Aorta (tissue), 5 donors: Measurements from ENCODE around the gene FCGBP. TPM values are rescaled to one million over a fixed set of nuclear protein-coding genes. Genes with fewer than 3 reads are reported as not detected.
"Not testable (repeated sequence)": the region's sequence is repeated elsewhere in the genome, so short reads cannot be mapped to it uniquely, and the experiment has no call there.

ENCODE experiments used
- ATAC-seq: fragments of 200-7000 bp; cut with Tn5 transposase; one replicate; pipeline ENCODE4 v1.9.1; 2022; ENCODE audit warnings: moderate library complexity; ENCODE audit not compliant: low FRiP score
- DNase-seq, 2 donors: peaks; one replicate each; pipeline ENCODE4 v3.0.0-alpha.2; 2020
- H3K27ac ChIP-seq, 2 donors: one replicate each; pipeline ENCODE4 v1.5.1; 2013; ENCODE audit warnings: low read length in 2 of 2, mild to moderate bottlenecking in 2 of 2, moderate library complexity in 2 of 2, control low read depth in 1 of 2, inconsistent platforms in 1 of 2, low read depth in 1 of 2
- H3K27me3 ChIP-seq, 2 donors: one replicate each; pipeline ENCODE4 v1.6.1; 2013; ENCODE audit warnings: control low read depth in 1 of 2, low read length in 1 of 2, mild to moderate bottlenecking in 1 of 2, moderate library complexity in 1 of 2; ENCODE audit not compliant: insufficient read depth in 2 of 2, control insufficient read depth in 1 of 2
- H3K36me3 ChIP-seq, 2 donors: one replicate each; pipeline ENCODE4 v1.6.1; 2013; ENCODE audit warnings: control low read depth in 1 of 2, low read length in 1 of 2, mild to moderate bottlenecking in 1 of 2; ENCODE audit not compliant: insufficient read depth in 2 of 2, control insufficient read depth in 1 of 2
- H3K4me1 ChIP-seq, 2 donors: one replicate each; pipeline ENCODE4 v1.6.1; 2013; ENCODE audit warnings: low read length in 2 of 2, control low read depth in 1 of 2, mild to moderate bottlenecking in 1 of 2, moderate library complexity in 1 of 2; ENCODE audit not compliant: insufficient read depth in 2 of 2, control insufficient read depth in 1 of 2
- H3K4me3 ChIP-seq, 2 donors: one replicate each; pipeline ENCODE4 v1.5.1; 2013; ENCODE audit warnings: low read length in 2 of 2, control low read depth in 1 of 2, mild to moderate bottlenecking in 1 of 2
- H3K9me3 ChIP-seq: one replicate; pipeline ENCODE4 v1.6.1; 2013; ENCODE audit warnings: mild to moderate bottlenecking, low read length; ENCODE audit not compliant: control insufficient read depth
- WGBS, 2 donors: extraction: QIAGEN DNeasy Blood & Tissue Kit; methylation state at CpG; one replicate each; pipeline ENCODE4 v1.1.7; 2013; 5-methylcytosine and 5-hydroxymethylcytosine counted together
- intact Hi-C, 2 donors: fragments of 100-400 bp; cut with DNase I; formaldehyde crosslinking; loops; one replicate each; pipeline versions ENCODE4 v1.14.2 to v1.15.0; 2022
- polyA plus RNA-seq, 2 donors: library from polyadenylated mRNA; stranded (reverse); fragments of 200-250 nt; gene quantifications; one replicate each; pipeline ENCODE4 v1.2.3, GENCODE V29; 2013
- total RNA-seq, 2 donors: library from RNA; stranded (reverse); fragmentation: NEBNext Ultra II Directional; extraction: Animal tissue kit (Norgen Biotek cat#: 25700); gene quantifications; one replicate each; pipeline ENCODE4 v1.2.1, GENCODE V29; 2021
- donor health status: healthy with polysubstance abuse.
- donor health status: Bipolar disorder and iron deficiency.
- donor health status: DM: no; HTN: no; CAD: no.
- donor health status: DM: no; HTN: no; CAD: no.
- donor health status: DM: yes; HTN: yes; CAD: no.

Gene FCGBP
- total and polyA plus RNA-seq, 4 donors: 1.4 to 790 (median 43.8) TPM

DNA sequence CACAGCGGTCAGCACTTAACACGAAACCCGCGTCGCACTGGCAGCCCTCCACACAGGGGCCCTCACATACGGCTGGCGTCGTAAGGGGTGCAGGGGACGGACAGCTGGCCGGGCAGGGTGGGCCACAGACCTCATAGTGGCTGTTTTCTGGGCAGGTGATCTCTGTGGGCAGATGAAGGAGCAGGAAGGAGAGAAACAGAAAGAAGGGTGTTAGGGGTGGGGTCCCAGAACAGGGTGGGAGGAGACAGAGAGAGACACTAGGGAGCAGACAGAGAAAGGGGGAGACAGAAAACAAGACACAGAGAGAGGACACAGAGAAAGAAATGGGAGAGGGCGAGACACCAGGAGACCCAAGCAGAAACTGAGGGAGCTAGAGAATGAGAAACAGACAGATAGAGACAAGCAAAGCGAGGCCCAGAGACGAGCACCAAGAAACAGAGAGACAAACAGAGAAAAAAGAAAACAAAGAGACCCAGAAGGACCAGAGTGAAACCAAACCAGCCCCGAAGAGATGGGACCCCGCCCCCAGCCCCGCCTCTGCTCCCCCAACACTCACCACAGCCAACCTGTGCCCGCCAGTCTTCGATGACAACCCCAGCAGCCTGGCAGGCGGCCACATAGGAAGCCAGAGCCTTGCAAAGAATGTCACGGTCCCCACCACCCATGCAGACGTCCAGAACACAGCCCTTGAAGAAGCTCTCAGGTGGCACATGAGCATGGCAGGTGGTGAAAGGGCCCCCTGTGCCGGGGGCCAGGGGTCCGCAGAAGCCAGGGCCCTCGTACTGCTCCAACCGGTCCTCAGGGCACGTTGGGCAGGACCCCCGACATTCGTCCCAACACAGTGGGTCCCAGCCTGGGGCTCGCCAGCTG is 40.8 kb downstream of the FCGBP start:
- not testable (repeated sequence) for H3K4me1 ChIP-seq, H3K4me3 ChIP-seq, H3K27me3 ChIP-seq, H3K36me3 ChIP-seq, H3K27ac ChIP-seq, H3K9me3 ChIP-seq
- ATAC-seq (peak; percentile 1), DNase-seq (peak; percentile 34 to 71)
- WGBS, 2 donors: 67% methylated on average over 23 to 27 of the region's 29 CpGs
- intact Hi-C loops: loop anchor here in 1 of 2 donors (2.0 kb wide), 1 partner anchor 15 kb away; no protein-coding TSS in a partner anchor

DNA sequence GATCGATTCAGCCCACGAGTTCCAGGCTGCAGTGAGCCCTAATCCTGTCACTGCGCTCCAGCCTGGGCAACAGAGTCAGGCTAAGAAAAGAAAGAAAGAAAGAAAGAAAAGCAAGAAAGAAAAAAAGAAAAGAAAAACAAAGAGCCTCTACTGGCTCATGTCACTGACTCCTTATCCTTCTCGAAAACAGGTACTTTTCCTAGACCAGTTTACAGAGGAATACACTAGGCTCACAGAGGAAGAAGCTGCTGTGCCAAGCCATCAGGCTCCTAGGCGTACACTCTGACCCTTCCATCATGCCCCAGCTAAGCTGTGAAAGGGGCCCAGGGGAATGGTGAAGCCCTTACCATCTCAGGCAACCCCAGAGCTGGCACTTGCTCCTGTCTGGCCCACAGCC is 41.9 kb downstream of the FCGBP start:
- intact Hi-C loops: loop anchor here in 1 of 2 donors (2.0 kb wide), 1 partner anchor 14 kb away; no protein-coding TSS in a partner anchor

DNA sequence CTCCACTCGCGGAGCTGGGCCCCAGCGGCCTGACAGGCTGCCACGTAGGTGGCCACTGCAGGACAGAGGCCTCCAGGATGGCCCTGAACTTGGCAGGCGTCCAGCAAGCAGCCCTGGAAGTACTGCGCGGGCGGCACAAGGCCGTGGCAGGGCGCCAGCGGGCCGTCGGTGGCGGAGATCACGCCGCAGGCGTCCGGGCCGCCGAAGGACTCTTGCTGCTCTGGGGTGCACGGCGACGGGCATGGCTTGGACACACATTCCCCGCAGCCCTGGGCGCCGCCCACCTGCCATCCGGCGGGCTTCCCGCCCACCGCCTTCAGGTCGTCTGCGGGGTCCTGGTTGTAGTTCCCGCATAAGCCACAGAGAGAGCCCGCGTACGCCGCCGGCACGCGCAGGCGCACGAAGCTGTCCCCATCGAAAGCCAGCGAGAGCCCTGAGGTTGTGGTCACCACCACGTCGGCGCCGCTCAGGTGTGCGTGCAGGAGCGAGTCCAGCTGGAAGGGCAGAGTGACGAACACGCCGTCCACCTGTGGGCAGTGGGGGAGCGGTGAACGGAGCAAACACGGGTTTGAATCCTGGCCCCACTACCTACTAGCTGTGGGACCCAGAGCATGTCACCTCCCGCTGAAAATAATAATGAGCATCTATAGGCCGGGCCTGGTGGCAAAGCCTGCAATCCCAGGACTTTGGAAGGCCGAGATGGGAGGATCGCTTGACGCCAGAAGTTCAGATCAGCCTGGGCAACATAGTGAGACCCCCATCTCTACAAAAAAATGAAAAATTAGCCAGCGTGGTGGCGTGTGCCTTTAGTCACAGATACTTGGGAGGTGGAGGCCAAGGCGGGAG is 42.6 kb downstream of the FCGBP start:
- not testable (repeated sequence) for H3K9me3 ChIP-seq, H3K36me3 ChIP-seq, H3K4me1 ChIP-seq, H3K27me3 ChIP-seq, H3K4me3 ChIP-seq, H3K27ac ChIP-seq
- ATAC-seq: peak; percentile 4
- 31 to 42% methylated on average over 53 to 64 of the region's 64 CpGs for WGBS, 2 donors
- intact Hi-C loops: loop anchor here in 1 of 2 donors (2.0 kb wide), 1 partner anchor 13 kb away; no protein-coding TSS in a partner anchor
- peak; percentile 48 to 83 for DNase-seq

More for the DNA sequence above, 41.9 kb downstream of the FCGBP start:
- H3K27me3 ChIP-seq, H3K4me3 ChIP-seq, H3K36me3 ChIP-seq, ATAC-seq, H3K4me1 ChIP-seq, H3K27ac ChIP-seq, H3K9me3 ChIP-seq: not testable (repeated sequence)
- DNase-seq: peak; percentile 6 to 17
- WGBS, 2 donors: 67 to 89% methylated on average over 5 of the region's 5 CpGs

DNA sequence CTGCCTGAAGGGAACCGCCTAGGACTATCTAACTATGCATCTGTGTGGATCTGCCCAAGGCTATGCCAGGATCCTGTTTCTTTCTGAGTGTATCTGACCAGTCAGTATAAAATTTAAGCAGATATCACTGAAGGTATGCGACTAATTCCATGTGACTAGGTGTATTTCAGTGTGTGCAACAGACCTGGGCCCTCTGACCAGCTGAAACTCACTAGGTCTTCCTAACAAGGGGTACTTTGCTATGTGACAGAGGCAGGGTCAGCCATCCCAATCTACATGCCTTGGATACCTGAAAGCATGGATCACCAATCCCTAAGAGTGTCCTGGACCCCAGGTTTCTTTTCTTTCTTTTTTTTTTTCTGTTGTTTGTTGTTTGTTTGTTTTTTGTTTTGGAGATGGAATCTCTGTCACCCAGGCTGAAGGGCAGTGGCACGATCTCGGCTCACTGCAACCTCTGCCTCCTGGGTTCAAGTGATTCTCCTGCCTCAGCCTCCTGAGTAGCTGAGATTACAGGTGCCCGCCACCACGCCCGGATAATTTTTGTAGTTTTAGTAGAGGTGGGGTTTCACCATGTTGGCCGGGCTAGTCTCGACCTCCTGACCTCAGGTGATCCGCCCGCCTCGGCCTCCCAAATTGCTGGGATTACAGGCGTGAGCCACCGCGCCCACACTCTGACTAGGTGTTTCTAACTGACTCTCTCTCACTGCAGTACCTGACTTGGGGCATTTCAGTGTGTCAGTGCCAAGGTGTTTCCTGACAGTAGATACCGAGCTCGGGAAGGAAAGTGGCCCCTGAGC is 43.5 kb downstream of the FCGBP start:
- intact Hi-C loops: no loop called here

DNA sequence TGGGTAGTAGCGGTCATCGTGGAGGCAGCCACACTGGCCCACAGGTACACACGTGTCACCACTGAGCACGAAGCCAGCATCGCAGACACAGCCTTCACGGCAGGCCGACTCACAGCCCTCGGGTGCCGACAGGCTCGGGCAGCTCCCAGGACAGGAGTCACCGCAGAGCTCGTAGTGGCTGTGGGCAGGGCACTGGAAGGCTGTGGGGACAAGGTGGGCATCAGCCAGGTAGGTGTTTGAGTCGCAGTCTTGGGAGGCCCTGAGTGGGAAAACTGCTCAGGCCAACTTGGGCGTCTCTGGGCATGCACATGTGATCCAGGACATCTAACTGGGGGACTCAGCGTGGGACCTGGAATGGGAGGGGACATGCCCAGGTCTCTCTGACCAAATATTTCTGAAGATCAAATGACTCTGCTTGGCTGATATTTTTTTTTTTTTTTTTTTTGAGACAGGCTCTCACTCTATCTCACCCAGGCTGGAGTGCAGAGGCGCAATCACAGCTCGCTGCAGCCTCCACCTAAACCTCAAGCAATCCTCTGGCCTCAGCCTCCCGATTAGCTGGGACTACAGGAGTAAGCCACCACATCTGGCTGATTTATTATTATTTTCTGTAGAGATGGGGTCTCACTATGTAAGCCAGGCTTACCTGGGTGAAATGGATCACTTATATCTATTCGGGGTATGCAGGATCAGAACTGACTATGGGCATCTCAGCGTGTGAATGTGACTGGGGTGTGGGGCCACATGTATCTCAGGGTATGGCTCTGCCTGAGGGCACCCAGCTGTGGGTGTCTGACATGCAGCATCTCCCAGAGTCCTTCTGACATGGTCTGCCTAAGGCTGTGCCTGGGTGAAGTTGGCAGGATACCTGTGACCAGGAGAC is 44.3 kb downstream of the FCGBP start:
- DNase-seq: peak; percentile 57 to 74
- ATAC-seq: peak; percentile 3

More for the DNA sequence above, 43.5 kb downstream of the FCGBP start:
- H3K4me3 ChIP-seq: no peak overlapping the region
- no peaks in the 10 kb centered on the region for H3K9me3 ChIP-seq
- WGBS, 2 donors: 80 to 81% methylated on average over 17 of the region's 17 CpGs
- H3K4me1 ChIP-seq: no peaks in the 10 kb centered on the region
- no peaks in the 10 kb centered on the region for H3K36me3 ChIP-seq
- H3K27ac ChIP-seq: no peak overlapping the region
- H3K27me3 ChIP-seq: no peaks in the 10 kb centered on the region
- ATAC-seq (no peak), DNase-seq (peak; percentile 45 to 77)

DNA sequence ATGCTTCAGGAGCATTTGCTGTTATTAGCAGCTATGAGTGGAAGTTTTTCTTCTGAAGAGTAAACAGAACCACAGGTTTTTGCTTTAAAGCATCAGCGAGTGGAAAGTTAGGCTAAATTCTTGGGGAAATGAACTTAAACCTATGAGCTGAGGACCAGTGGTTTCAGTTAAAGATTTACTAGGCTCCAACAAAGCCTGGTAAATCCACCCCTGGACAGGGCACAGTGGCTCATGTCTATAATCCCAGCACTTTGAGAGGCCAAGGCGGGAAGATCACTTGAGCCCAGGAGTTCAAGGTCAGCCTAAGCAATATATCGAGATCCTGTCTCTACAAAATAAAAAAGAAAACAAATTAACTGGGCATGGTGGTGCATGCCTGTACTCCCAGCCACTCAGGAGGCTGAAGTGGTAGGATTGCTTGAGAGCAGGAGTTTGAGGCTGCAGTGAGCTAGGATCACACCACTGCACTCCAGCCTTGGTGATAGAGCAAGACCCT is 46.9 kb downstream of the FCGBP start:
- WGBS, 2 donors: 5 to 47% methylated on average over 2 to 3 of the region's 3 CpGs

More for the DNA sequence above, 44.3 kb downstream of the FCGBP start:
- intact Hi-C loops, H3K4me3 ChIP-seq, H3K4me1 ChIP-seq, H3K27me3 ChIP-seq, H3K27ac ChIP-seq, H3K36me3 ChIP-seq, H3K9me3 ChIP-seq: not testable (repeated sequence)
- 87 to 91% methylated on average over 18 of the region's 20 CpGs for WGBS, 2 donors

DNA sequence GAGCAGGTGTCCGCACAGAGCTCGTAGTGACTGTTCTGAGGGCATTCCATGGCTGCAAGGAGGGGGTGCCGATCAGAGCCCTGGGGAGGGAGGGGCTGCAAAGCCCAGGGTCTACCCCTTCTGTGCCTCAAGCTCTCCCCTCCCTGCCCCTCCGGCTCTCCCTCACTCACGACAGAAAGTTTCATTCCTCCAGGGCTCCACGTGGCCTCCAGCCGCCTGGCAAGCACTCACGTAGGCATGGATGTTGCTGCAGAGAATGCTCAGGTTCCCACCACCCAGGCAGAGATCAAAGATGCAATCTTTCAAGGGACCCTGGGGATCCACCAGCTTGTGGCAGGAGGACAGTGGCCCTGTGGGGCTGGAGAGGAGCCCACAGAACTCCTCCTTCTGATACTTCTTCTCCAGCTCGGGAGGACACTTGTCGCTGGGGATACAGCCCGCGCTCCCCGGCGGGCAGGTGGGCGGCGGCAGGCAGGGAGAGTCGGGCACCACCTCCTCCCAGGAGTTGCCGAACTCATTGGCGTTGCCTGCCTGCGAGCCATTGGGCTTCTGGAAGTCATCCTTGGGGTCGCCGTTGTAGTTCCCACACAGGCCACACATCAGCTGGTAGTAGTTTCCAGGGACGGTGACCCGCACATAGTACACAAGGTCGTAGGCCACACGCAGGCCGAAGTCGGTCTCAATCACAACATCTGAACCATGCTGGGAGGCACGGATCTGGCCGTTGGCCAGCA is 48.4 kb downstream of the FCGBP start:
- H3K27me3 ChIP-seq, H3K4me3 ChIP-seq, H3K36me3 ChIP-seq, ATAC-seq, intact Hi-C loops, H3K27ac ChIP-seq, H3K4me1 ChIP-seq, H3K9me3 ChIP-seq: not testable (repeated sequence)
- WGBS, 2 donors: 81% methylated on average over 21 to 24 of the region's 30 CpGs
- peak; percentile 42 to 76 for DNase-seq

More for the DNA sequence above, 46.9 kb downstream of the FCGBP start:
- H3K27me3 ChIP-seq, ATAC-seq, H3K36me3 ChIP-seq, H3K4me3 ChIP-seq, intact Hi-C loops, H3K9me3 ChIP-seq, H3K27ac ChIP-seq, H3K4me1 ChIP-seq: not testable (repeated sequence)
- peak in 1 of 2 donors; percentile 5 for DNase-seq
